Endodermal cell (in vitro differentiated cells): Measurements from ENCODE around the gene INSR. TPM values are rescaled to one million over a fixed set of nuclear protein-coding genes. Genes with fewer than 3 reads are reported as not detected.
"Not testable (repeated sequence)": the region's sequence is repeated elsewhere in the genome, so short reads cannot be mapped to it uniquely, and the experiment has no call there.

Source experiments
- DNase-seq: peaks from one replicate; pipeline ENCODE4 v3.0.0-alpha.2; 2017
- H3K27ac ChIP-seq: 2 replicates; pipeline ENCODE4 v1.5.1; 2013; ENCODE audit warnings: mild to moderate bottlenecking, low read depth, low read length, moderate library complexity
- H3K27me3 ChIP-seq: 2 replicates; pipeline ENCODE4 v1.6.1; 2013; ENCODE audit warnings: mild to moderate bottlenecking, low read length, moderate library complexity; ENCODE audit not compliant: insufficient read depth, control insufficient read depth, poor library complexity, severe bottlenecking
- H3K36me3 ChIP-seq: 2 replicates; pipeline ENCODE4 v1.7.0; 2013; ENCODE audit warnings: mild to moderate bottlenecking, low read length, moderate library complexity; ENCODE audit not compliant: control insufficient read depth, insufficient read depth
- H3K4me1 ChIP-seq: one replicate; pipeline ENCODE4 v1.7.0; 2013; ENCODE audit warnings: low read length; ENCODE audit not compliant: control insufficient read depth, insufficient read depth
- H3K4me3 ChIP-seq: 2 replicates; pipeline ENCODE4 v1.5.1; 2013; ENCODE audit warnings: mild to moderate bottlenecking, low read length, moderate library complexity
- H3K9ac ChIP-seq: 2 replicates; pipeline ENCODE4 v1.6.1; 2013; ENCODE audit warnings: mild to moderate bottlenecking, low read length, moderate library complexity; ENCODE audit not compliant: poor library complexity, severe bottlenecking; ENCODE audit errors: extremely low read depth
- H3K9me3 ChIP-seq: 2 replicates; pipeline ENCODE4 v1.6.1; 2013; ENCODE audit warnings: mild to moderate bottlenecking, low read length, moderate library complexity; ENCODE audit not compliant: control insufficient read depth
- H3K27ac Mint-ChIP-seq: 2 replicates; pipeline ENCODE4 v1.8.0; 2020; ENCODE audit warnings: mixed read lengths
- H3K27me3 Mint-ChIP-seq: 2 replicates; pipeline ENCODE4 v1.8.0; 2021; ENCODE audit warnings: mild to moderate bottlenecking, mixed read lengths; ENCODE audit not compliant: insufficient read depth
- H3K36me3 Mint-ChIP-seq: 2 replicates; pipeline ENCODE4 v1.8.0; 2020; ENCODE audit warnings: low read depth, mixed read lengths
- H3K4me1 Mint-ChIP-seq: 2 replicates; pipeline ENCODE4 v1.8.0; 2020; ENCODE audit warnings: mixed read lengths
- H3K4me3 Mint-ChIP-seq: 2 replicates; pipeline ENCODE4 v1.8.0; 2020; ENCODE audit warnings: mild to moderate bottlenecking, moderate library complexity, mixed read lengths
- H3K9me3 Mint-ChIP-seq: 2 replicates; pipeline ENCODE4 v1.8.0; 2020; ENCODE audit warnings: mild to moderate bottlenecking, mixed read lengths
- CTCF ChIP-seq: fragments of 200-600 bp; sonication (generic); conservative IDR thresholded peaks from 2 replicates; pipeline ENCODE4 v1.5.0; 2021; ENCODE audit warnings: antibody characterized with exemption, mild to moderate bottlenecking
- WGBS, 2 experiments: methylation state at CpG; one replicate each; pipeline versions ENCODE4 v1.1.5 to v1.1.7; 2013; ENCODE audit warnings: missing lambda C conversion rate in 2 of 2, mixed read lengths in 1 of 2; ENCODE audit not compliant: insufficient coverage in 1 of 2, insufficient read length in 1 of 2; 5-methylcytosine and 5-hydroxymethylcytosine counted together
- total RNA-seq, 2 donors: library from RNA; stranded (reverse); fragmentation: NEBNext Ultra II Directional in 1 of 2; extraction: Animal tissue kit (Norgen Biotek cat#: 25700) in 1 of 2; gene quantifications; 2 replicates in 1 of 2; 3 replicates in 1 of 2; pipeline ENCODE4 v1.2.1, GENCODE V29; 2021

Gene INSR
- total RNA-seq, 2 donors from 2014 or later: 31.3 to 31.5 TPM

- Histone ChIP-seq H3K4me3 (no peak overlapping the region), H3K9ac (no peak overlapping the region), H3K27ac (no peak overlapping the region), H3K9me3 (no peaks in the 10 kb centered on the region), H3K36me3 (no peaks in the 10 kb centered on the region), H3K4me1 (no peaks in the 10 kb centered on the region), H3K27me3 (no peaks in the 10 kb centered on the region)
- no peak for DNase-seq
- WGBS, 2 experiments: 77% methylated on average over 4 of the region's 5 CpGs; no CpG with 5 or more reads in 1 of the 2 experiments
- no peak overlapping the region for H3K27ac Mint-ChIP-seq
- no peaks in the 10 kb centered on the region for H3K9me3 Mint-ChIP-seq
- no peak overlapping the region for H3K4me3 Mint-ChIP-seq
- H3K27me3 Mint-ChIP-seq: no peaks in the 10 kb centered on the region
- no peak for TF ChIP-seq CTCF
- no peaks in the 10 kb centered on the region for H3K4me1 Mint-ChIP-seq
- peaks cover 7% of the 10 kb centered on the region for H3K36me3 Mint-ChIP-seq
Measured at GRCh38 chr19:7153022-7153421, 141.2 kb downstream of the INSR start.

GRCh38 chr19:7152568-7152967, 141.6 kb downstream of the INSR start:
- Histone ChIP-seq H3K4me1 (no peaks in the 10 kb centered on the region), H3K9ac (no peak overlapping the region), H3K36me3 (no peaks in the 10 kb centered on the region), H3K27ac (no peak overlapping the region), H3K9me3 (no peaks in the 10 kb centered on the region), H3K4me3 (no peak overlapping the region), H3K27me3 (no peaks in the 10 kb centered on the region)
- Mint-ChIP-seq H3K36me3 (peaks cover 7% of the 10 kb centered on the region), H3K27ac (no peak overlapping the region), H3K4me3 (no peak overlapping the region), H3K9me3 (no peaks in the 10 kb centered on the region), H3K27me3 (no peaks in the 10 kb centered on the region), H3K4me1 (no peaks in the 10 kb centered on the region)
- TF ChIP-seq CTCF: no peak
- 90 to 92% methylated on average over 7 to 12 of the region's 13 CpGs for WGBS, 2 experiments
- no peak for DNase-seq

DNA sequence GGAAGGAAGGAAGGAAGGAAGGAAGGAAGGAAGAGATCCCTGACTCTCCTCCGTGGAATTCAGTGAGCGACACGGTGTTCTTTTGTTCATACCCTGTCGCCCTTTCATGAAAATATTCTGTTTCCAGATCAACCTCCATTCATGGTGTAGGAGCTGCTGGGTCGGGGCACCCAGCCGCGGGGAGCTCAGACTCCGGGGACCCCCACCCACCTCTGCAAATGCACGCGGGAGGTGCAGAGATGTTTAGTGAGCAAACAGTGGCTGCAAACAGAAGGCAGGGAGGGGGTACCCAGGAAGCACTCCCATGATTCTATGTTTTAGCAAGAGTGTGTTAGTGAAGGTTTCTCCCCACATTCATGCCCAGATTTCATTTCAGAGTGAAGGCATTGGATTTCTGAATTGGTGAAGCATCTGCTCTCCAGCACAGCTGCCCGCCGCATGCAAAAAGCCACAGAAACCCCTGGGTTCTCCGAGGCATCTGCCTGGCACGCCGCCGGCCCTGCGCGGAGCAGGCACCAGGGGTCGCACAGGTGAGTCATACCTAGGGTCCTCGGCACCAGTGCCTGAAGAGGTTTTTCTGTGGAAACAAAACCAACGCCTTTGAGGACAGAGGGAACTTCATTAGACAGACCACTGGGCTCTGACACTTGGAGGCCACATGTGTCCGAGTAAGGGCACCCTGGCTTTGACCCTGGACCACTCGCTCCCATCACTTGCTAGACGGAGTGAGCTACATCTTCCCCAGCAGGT, 144.1 kb downstream of the INSR start:
- Mint-ChIP-seq H3K36me3 (peaks cover 6% of the 10 kb centered on the region), H3K9me3 (peaks cover 13% of the 10 kb centered on the region), H3K4me1 (no peaks in the 10 kb centered on the region), H3K27ac (no peak overlapping the region), H3K27me3 (no peaks in the 10 kb centered on the region), H3K4me3 (no peak overlapping the region)
- Histone ChIP-seq H3K36me3 (no peaks in the 10 kb centered on the region), H3K27ac (no peak overlapping the region), H3K4me3 (no peak overlapping the region), H3K4me1 (no peaks in the 10 kb centered on the region), H3K9me3 (peaks cover 13% of the 10 kb centered on the region), H3K9ac (no peak overlapping the region), H3K27me3 (no peaks in the 10 kb centered on the region)
- WGBS, 2 experiments: 86 to 92% methylated on average over 12 to 24 of the region's 24 CpGs
- peak; percentile 29 for TF ChIP-seq CTCF
- peak; percentile 54 for DNase-seq

DNA sequence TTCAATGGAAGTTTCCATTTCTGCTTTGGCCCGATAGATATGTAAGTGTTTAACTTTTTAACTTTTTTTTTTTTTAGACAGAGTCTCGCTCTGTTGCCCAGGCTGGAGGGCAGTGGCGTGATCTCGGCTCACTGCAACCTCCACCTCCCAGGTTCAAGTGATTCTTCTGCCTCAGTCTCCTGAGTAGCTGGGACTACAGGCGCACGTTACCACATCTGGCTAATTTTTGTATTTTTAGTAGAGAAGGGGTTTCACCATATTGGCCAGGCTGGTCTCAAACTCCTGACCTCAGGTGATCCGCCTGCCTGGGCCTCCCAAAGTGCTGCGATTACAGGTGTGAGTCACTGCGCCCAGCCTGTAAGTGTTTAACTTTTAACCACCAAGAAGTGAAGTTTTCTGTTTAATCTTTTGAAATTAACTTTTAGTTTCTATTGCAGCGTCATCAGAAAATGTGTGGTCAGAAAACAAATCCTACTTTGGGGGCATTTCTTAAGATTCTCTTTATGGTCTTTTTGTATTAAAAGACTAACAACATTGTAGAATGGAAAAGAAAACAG, 147.0 kb downstream of the INSR start:
- not testable (repeated sequence) for H3K27ac ChIP-seq, H3K4me1 ChIP-seq, DNase-seq, H3K4me3 Mint-ChIP-seq, H3K4me3 ChIP-seq, H3K36me3 ChIP-seq, H3K4me1 Mint-ChIP-seq, H3K9ac ChIP-seq, H3K27me3 ChIP-seq, H3K27ac Mint-ChIP-seq, H3K27me3 Mint-ChIP-seq
- 95 to 100% methylated on average over 5 to 10 of the region's 10 CpGs for WGBS, 2 experiments
- Mint-ChIP-seq H3K9me3 (peaks cover 13% of the 10 kb centered on the region), H3K36me3 (peaks cover 14% of the 10 kb centered on the region)
- H3K9me3 ChIP-seq: peaks cover 13% of the 10 kb centered on the region

DNA sequence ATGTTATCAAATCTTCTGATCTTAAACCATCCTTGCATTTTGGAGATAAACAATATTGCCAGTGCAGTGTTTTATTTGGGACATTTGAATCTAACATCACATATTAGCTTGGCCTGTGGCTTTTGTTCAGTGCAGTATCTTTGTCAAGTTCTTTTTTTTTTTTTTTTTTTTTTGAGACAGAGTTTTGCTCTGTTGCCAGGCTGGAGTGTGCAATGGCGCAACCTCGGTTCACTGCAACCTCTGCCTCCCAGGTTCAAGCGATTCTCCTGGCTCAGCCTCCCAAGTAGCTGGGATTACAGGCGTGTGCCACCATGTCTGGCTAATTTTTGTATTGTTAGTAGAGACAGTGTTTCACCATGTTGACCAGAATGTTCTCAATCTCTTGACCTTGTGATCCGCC, 148.1 kb downstream of the INSR start:
- not testable (repeated sequence) for H3K27me3 ChIP-seq, H3K36me3 ChIP-seq, DNase-seq, H3K4me1 Mint-ChIP-seq, H3K4me3 ChIP-seq, H3K4me3 Mint-ChIP-seq, H3K9ac ChIP-seq, H3K27ac ChIP-seq, H3K4me1 ChIP-seq, H3K27me3 Mint-ChIP-seq, H3K27ac Mint-ChIP-seq
- WGBS, 2 experiments: 93 to 100% methylated on average over 4 to 5 of the region's 5 CpGs
- peaks cover 22% of the 10 kb centered on the region for H3K9me3 Mint-ChIP-seq
- peaks cover 21% of the 10 kb centered on the region for H3K9me3 ChIP-seq
- H3K36me3 Mint-ChIP-seq: peaks cover 24% of the 10 kb centered on the region
